Suprapubic skin (tissue), 4 donors: Measurements from ENCODE around the gene SPATA6.

Experiments
- EP300 ChIP-seq: sonication (generic); formaldehyde crosslinking; IDR thresholded peaks from one replicate; pipeline ENCODE4 v1.6.1; 2017; ENCODE audit warnings: antibody characterized with exemption
- POLR2A ChIP-seq, 2 donors: fragments of 450-650 bp; IDR thresholded peaks; one replicate each; pipeline ENCODE4 v1.6.1; 2017; ENCODE audit warnings: antibody characterized with exemption in 2 of 2, mild to moderate bottlenecking in 2 of 2, moderate library complexity in 2 of 2
- POLR2AphosphoS5 ChIP-seq, 3 donors: sonication (generic); formaldehyde crosslinking; IDR thresholded peaks; one replicate each; pipeline ENCODE4 v1.6.1; 2017; ENCODE audit warnings: antibody characterized with exemption in 3 of 3
- TF ChIP-seq, protein P1 (sequence below), 2 donors: fragments of 200-600 bp in 1 of 2; fragments of 450-650 bp in 1 of 2; sonication (generic) in 1 of 2; IDR thresholded peaks; one replicate each; pipeline ENCODE4 v1.5.1; 2016 to 2019; ENCODE audit warnings: antibody characterized with exemption in 2 of 2, mild to moderate bottlenecking in 1 of 2, moderate library complexity in 1 of 2

DNA sequence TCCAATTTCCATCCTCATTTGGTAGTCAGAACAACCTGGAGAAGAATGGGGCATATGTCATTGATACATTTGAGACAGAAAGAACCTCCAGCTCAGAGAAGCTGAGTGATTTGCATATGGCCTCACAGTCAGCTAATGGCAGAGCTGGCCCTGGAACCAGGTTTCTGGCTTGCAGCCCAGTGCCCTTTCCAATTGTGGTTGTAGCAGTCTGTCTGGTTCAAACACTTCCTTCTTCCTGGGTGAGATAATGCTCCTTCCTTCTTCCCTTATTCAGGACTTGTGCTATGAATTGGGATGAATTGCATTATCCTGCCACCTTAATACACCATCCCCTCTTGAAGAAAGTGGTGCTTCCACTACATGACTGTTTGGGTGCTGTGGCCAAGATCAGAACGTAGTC, 225.3 kb downstream of the SPATA6 start:
- no peak for TF ChIP-seq POLR2A (IDR thresholded peaks at IDR 0.05)
- TF ChIP-seq, protein P1, sequence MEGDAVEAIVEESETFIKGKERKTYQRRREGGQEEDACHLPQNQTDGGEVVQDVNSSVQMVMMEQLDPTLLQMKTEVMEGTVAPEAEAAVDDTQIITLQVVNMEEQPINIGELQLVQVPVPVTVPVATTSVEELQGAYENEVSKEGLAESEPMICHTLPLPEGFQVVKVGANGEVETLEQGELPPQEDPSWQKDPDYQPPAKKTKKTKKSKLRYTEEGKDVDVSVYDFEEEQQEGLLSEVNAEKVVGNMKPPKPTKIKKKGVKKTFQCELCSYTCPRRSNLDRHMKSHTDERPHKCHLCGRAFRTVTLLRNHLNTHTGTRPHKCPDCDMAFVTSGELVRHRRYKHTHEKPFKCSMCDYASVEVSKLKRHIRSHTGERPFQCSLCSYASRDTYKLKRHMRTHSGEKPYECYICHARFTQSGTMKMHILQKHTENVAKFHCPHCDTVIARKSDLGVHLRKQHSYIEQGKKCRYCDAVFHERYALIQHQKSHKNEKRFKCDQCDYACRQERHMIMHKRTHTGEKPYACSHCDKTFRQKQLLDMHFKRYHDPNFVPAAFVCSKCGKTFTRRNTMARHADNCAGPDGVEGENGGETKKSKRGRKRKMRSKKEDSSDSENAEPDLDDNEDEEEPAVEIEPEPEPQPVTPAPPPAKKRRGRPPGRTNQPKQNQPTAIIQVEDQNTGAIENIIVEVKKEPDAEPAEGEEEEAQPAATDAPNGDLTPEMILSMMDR (IDR thresholded peaks at IDR 0.05): no peak
- TF ChIP-seq POLR2AphosphoS5 (IDR thresholded peaks at IDR 0.05): no peak
- no peak for TF ChIP-seq EP300
